Measurements from ENCODE around the gene TMTC2.

Gene TMTC2

GRCh38 chr12:83130178-83130577, 443.5 kb downstream of the TMTC2 start:
- no peak overlapping the region for H3K27ac ChIP-seq (ENCODE audit: low read length)
- H3K9me3 ChIP-seq (ENCODE audit: control insufficient read depth in 2 of 2, low read length in 2 of 2), result no peaks in the 10 kb centered on the region
- no peaks in the 10 kb centered on the region for H3K4me1 ChIP-seq (ENCODE audit: control insufficient read depth, insufficient read depth, low read length)
- H3K36me3 ChIP-seq (ENCODE audit: control insufficient read depth in 2 of 2, insufficient read depth in 2 of 2, low read length in 2 of 2), result peaks cover 0 to 12% of the 10 kb centered on the region in 2 donors
- no peaks in the 10 kb centered on the region for H3K27me3 ChIP-seq (ENCODE audit: control insufficient read depth in 1 of 2, insufficient read depth in 2 of 2, low read length in 2 of 2)
- no peak overlapping the region for H3K4me3 ChIP-seq (ENCODE audit: low read length in 2 of 2)
- no peak overlapping the region for H3K9ac ChIP-seq (ENCODE audit: low read length in 2 of 2)

- Histone ChIP-seq H3K27me3 (ENCODE audit: control insufficient read depth in 1 of 2, insufficient read depth in 2 of 2, low read length in 2 of 2) (no peaks in the 10 kb centered on the region), H3K4me1 (ENCODE audit: control insufficient read depth, insufficient read depth, low read length) (no peaks in the 10 kb centered on the region), H3K27ac (ENCODE audit: low read length) (no peak overlapping the region), H3K9ac (ENCODE audit: low read length in 2 of 2) (no peak overlapping the region), H3K36me3 (ENCODE audit: control insufficient read depth in 2 of 2, insufficient read depth in 2 of 2, low read length in 2 of 2) (peaks cover 0 to 12% of the 10 kb centered on the region in 2 donors), H3K9me3 (ENCODE audit: control insufficient read depth in 2 of 2, low read length in 2 of 2) (no peaks in the 10 kb centered on the region), H3K4me3 (ENCODE audit: low read length in 2 of 2) (no peak overlapping the region)
Measured at GRCh38 chr12:83132360-83132759, 445.7 kb downstream of the TMTC2 start.

- H3K27ac ChIP-seq (ENCODE audit: low read length), result no peak overlapping the region
- H3K4me1 ChIP-seq (ENCODE audit: control insufficient read depth, insufficient read depth, low read length), result no peaks in the 10 kb centered on the region
- peaks cover 0 to 2% of the 10 kb centered on the region in 2 donors for H3K9me3 ChIP-seq (ENCODE audit: control insufficient read depth in 2 of 2, low read length in 2 of 2)
- no peak overlapping the region for H3K4me3 ChIP-seq (ENCODE audit: low read length in 2 of 2)
- no peak overlapping the region for H3K9ac ChIP-seq (ENCODE audit: low read length in 2 of 2)
- H3K36me3 ChIP-seq (ENCODE audit: control insufficient read depth in 2 of 2, insufficient read depth in 2 of 2, low read length in 2 of 2), result peaks cover 0 to 12% of the 10 kb centered on the region in 2 donors
- H3K27me3 ChIP-seq (ENCODE audit: control insufficient read depth in 1 of 2, insufficient read depth in 2 of 2, low read length in 2 of 2), result no peaks in the 10 kb centered on the region
Measured at GRCh38 chr12:83136411-83136810, 449.7 kb downstream of the TMTC2 start.

- Histone ChIP-seq H3K36me3 (ENCODE audit: control insufficient read depth in 2 of 2, insufficient read depth in 2 of 2, low read length in 2 of 2) (no peaks in the 10 kb centered on the region), H3K4me1 (ENCODE audit: control insufficient read depth, insufficient read depth, low read length) (no peaks in the 10 kb centered on the region), H3K27me3 (ENCODE audit: control insufficient read depth in 1 of 2, insufficient read depth in 2 of 2, low read length in 2 of 2) (no peaks in the 10 kb centered on the region), H3K9ac (ENCODE audit: low read length in 2 of 2) (no peak overlapping the region), H3K4me3 (ENCODE audit: low read length in 2 of 2) (no peak overlapping the region), H3K27ac (ENCODE audit: low read length) (no peak overlapping the region), H3K9me3 (ENCODE audit: control insufficient read depth in 2 of 2, low read length in 2 of 2) (peaks cover 0 to 2% of the 10 kb centered on the region in 2 donors)
Measured at GRCh38 chr12:83140135-83140534, 453.4 kb downstream of the TMTC2 start.

GRCh38 chr12:83141460-83141994, 454.8 kb downstream of the TMTC2 start:
- H3K36me3 ChIP-seq (ENCODE audit: control insufficient read depth in 2 of 2, insufficient read depth in 2 of 2, low read length in 2 of 2), result no peaks in the 10 kb centered on the region

GRCh38 chr12:83142914-83143313, 456.2 kb downstream of the TMTC2 start:
- H3K4me3 ChIP-seq (ENCODE audit: low read length in 2 of 2), result no peak overlapping the region
- no peaks in the 10 kb centered on the region for H3K36me3 ChIP-seq (ENCODE audit: control insufficient read depth in 2 of 2, insufficient read depth in 2 of 2, low read length in 2 of 2)
- no peak overlapping the region for H3K27ac ChIP-seq (ENCODE audit: low read length)
- H3K4me1 ChIP-seq (ENCODE audit: control insufficient read depth, insufficient read depth, low read length), result no peaks in the 10 kb centered on the region
- no peaks in the 10 kb centered on the region for H3K27me3 ChIP-seq (ENCODE audit: control insufficient read depth in 1 of 2, insufficient read depth in 2 of 2, low read length in 2 of 2)
- H3K9ac ChIP-seq (ENCODE audit: low read length in 2 of 2), result no peak overlapping the region
- H3K9me3 ChIP-seq (ENCODE audit: control insufficient read depth in 2 of 2, low read length in 2 of 2), result peaks cover 2% of the 10 kb centered on the region in 2 donors

More at GRCh38 chr12:83141460-83141994, 454.8 kb downstream of the TMTC2 start:
- no peaks in the 10 kb centered on the region for H3K4me1 ChIP-seq (ENCODE audit: control insufficient read depth, insufficient read depth, low read length)
- no peak overlapping the region for H3K4me3 ChIP-seq (ENCODE audit: low read length in 2 of 2)
- H3K27ac ChIP-seq (ENCODE audit: low read length), result no peak overlapping the region
- H3K9me3 ChIP-seq (ENCODE audit: control insufficient read depth in 2 of 2, low read length in 2 of 2), result peaks cover 0 to 2% of the 10 kb centered on the region in 2 donors
- no peak overlapping the region for H3K9ac ChIP-seq (ENCODE audit: low read length in 2 of 2)
- H3K27me3 ChIP-seq (ENCODE audit: control insufficient read depth in 1 of 2, insufficient read depth in 2 of 2, low read length in 2 of 2), result no peaks in the 10 kb centered on the region

GRCh38 chr12:83143950-83144349, 457.2 kb downstream of the TMTC2 start:
- no peak overlapping the region for H3K4me3 ChIP-seq (ENCODE audit: low read length in 2 of 2)
- H3K27me3 ChIP-seq (ENCODE audit: control insufficient read depth in 1 of 2, insufficient read depth in 2 of 2, low read length in 2 of 2), result no peaks in the 10 kb centered on the region
- no peaks in the 10 kb centered on the region for H3K4me1 ChIP-seq (ENCODE audit: control insufficient read depth, insufficient read depth, low read length)
- peaks cover 2% of the 10 kb centered on the region in 2 donors for H3K9me3 ChIP-seq (ENCODE audit: control insufficient read depth in 2 of 2, low read length in 2 of 2)
- H3K36me3 ChIP-seq (ENCODE audit: control insufficient read depth in 2 of 2, insufficient read depth in 2 of 2, low read length in 2 of 2), result no peaks in the 10 kb centered on the region
- H3K9ac ChIP-seq (ENCODE audit: low read length in 2 of 2), result no peak overlapping the region
- no peak overlapping the region for H3K27ac ChIP-seq (ENCODE audit: low read length)

- Histone ChIP-seq H3K9me3 (ENCODE audit: control insufficient read depth in 2 of 2, low read length in 2 of 2) (peaks cover 0 to 2% of the 10 kb centered on the region in 2 donors), H3K4me1 (ENCODE audit: control insufficient read depth, insufficient read depth, low read length) (no peaks in the 10 kb centered on the region), H3K36me3 (ENCODE audit: control insufficient read depth in 2 of 2, insufficient read depth in 2 of 2, low read length in 2 of 2) (no peaks in the 10 kb centered on the region), H3K4me3 (ENCODE audit: low read length in 2 of 2) (no peak overlapping the region), H3K27me3 (ENCODE audit: control insufficient read depth in 1 of 2, insufficient read depth in 2 of 2, low read length in 2 of 2) (no peaks in the 10 kb centered on the region), H3K27ac (ENCODE audit: low read length) (no peak overlapping the region), H3K9ac (ENCODE audit: low read length in 2 of 2) (no peak overlapping the region)
Measured at GRCh38 chr12:83145325-83145840, 458.7 kb downstream of the TMTC2 start.

GRCh38 chr12:83147341-83147740, 460.6 kb downstream of the TMTC2 start:
- no peak overlapping the region for H3K9ac ChIP-seq (ENCODE audit: low read length in 2 of 2)
- H3K4me1 ChIP-seq (ENCODE audit: control insufficient read depth, insufficient read depth, low read length), result no peaks in the 10 kb centered on the region
- no peak overlapping the region for H3K4me3 ChIP-seq (ENCODE audit: low read length in 2 of 2)
- no peaks in the 10 kb centered on the region for H3K27me3 ChIP-seq (ENCODE audit: control insufficient read depth in 1 of 2, insufficient read depth in 2 of 2, low read length in 2 of 2)
- no peaks in the 10 kb centered on the region for H3K36me3 ChIP-seq (ENCODE audit: control insufficient read depth in 2 of 2, insufficient read depth in 2 of 2, low read length in 2 of 2)
- no peak overlapping the region for H3K27ac ChIP-seq (ENCODE audit: low read length)
- peaks cover 0 to 2% of the 10 kb centered on the region in 2 donors for H3K9me3 ChIP-seq (ENCODE audit: control insufficient read depth in 2 of 2, low read length in 2 of 2)

- Histone ChIP-seq H3K36me3 (ENCODE audit: control insufficient read depth in 2 of 2, insufficient read depth in 2 of 2, low read length in 2 of 2) (no peaks in the 10 kb centered on the region), H3K4me3 (ENCODE audit: low read length in 2 of 2) (no peak overlapping the region), H3K9me3 (ENCODE audit: control insufficient read depth in 2 of 2, low read length in 2 of 2) (peaks cover 0 to 2% of the 10 kb centered on the region in 2 donors), H3K4me1 (ENCODE audit: control insufficient read depth, insufficient read depth, low read length) (no peaks in the 10 kb centered on the region), H3K9ac (ENCODE audit: low read length in 2 of 2) (no peak overlapping the region), H3K27ac (ENCODE audit: low read length) (no peak overlapping the region), H3K27me3 (ENCODE audit: control insufficient read depth in 1 of 2, insufficient read depth in 2 of 2, low read length in 2 of 2) (no peaks in the 10 kb centered on the region)
Measured at GRCh38 chr12:83149987-83150386, 463.3 kb downstream of the TMTC2 start.

- no peak overlapping the region for H3K4me3 ChIP-seq (ENCODE audit: low read length in 2 of 2)
- H3K4me1 ChIP-seq (ENCODE audit: control insufficient read depth, insufficient read depth, low read length), result no peaks in the 10 kb centered on the region
- H3K27ac ChIP-seq (ENCODE audit: low read length), result no peak overlapping the region
- H3K9ac ChIP-seq (ENCODE audit: low read length in 2 of 2), result no peak overlapping the region
- no peaks in the 10 kb centered on the region for H3K27me3 ChIP-seq (ENCODE audit: control insufficient read depth in 1 of 2, insufficient read depth in 2 of 2, low read length in 2 of 2)
- H3K9me3 ChIP-seq (ENCODE audit: control insufficient read depth in 2 of 2, low read length in 2 of 2), result peaks cover 0 to 2% of the 10 kb centered on the region in 2 donors
- no peaks in the 10 kb centered on the region for H3K36me3 ChIP-seq (ENCODE audit: control insufficient read depth in 2 of 2, insufficient read depth in 2 of 2, low read length in 2 of 2)
Measured at GRCh38 chr12:83150465-83151189, 463.9 kb downstream of the TMTC2 start.
